Tibial nerve (tissue), 4 donors: ENCODE measurements around the gene RNF130. TPM values are rescaled to one million over a fixed set of nuclear protein-coding genes. Genes with fewer than 3 reads are reported as not detected.

Experiments
- DNase-seq, 2 donors: peaks; one replicate each; pipeline ENCODE4 v3.0.0-alpha.2; 2019; ENCODE audit warnings: low spot score in 2 of 2
- H3K27ac ChIP-seq, 4 donors: fragments of 200-600 bp; sonication (generic) in 3 of 4; one replicate each; pipeline ENCODE4 v1.5.1; 2017 to 2019; ENCODE audit warnings: mild to moderate bottlenecking in 1 of 4
- H3K27me3 ChIP-seq, 2 donors: fragments of 200-600 bp; sonication (generic) in 1 of 2; one replicate each; pipeline versions ENCODE4 v1.5.1 to v1.6.0; 2017 to 2019
- H3K36me3 ChIP-seq, 3 donors: fragments of 200-600 bp; sonication (generic); one replicate each; pipeline ENCODE4 v1.5.1; 2018 to 2019
- H3K4me1 ChIP-seq, 4 donors: fragments of 200-600 bp; sonication (generic) in 3 of 4; one replicate each; pipeline ENCODE4 v1.5.1; 2017 to 2019
- H3K4me3 ChIP-seq, 4 donors: fragments of 200-600 bp; sonication (generic) in 3 of 4; one replicate each; pipeline ENCODE4 v1.5.1; 2017 to 2019; ENCODE audit warnings: mild to moderate bottlenecking in 1 of 4, moderate library complexity in 1 of 4
- H3K9me3 ChIP-seq, 4 donors: fragments of 200-600 bp; sonication (generic) in 3 of 4; one replicate each; pipeline ENCODE4 v1.5.1; 2017 to 2019
- EP300 ChIP-seq, 2 donors: sonication (generic); formaldehyde crosslinking; IDR thresholded peaks; one replicate each; pipeline ENCODE4 v1.6.1; 2017; ENCODE audit warnings: antibody characterized with exemption in 2 of 2, mild to moderate bottlenecking in 1 of 2
- POLR2A ChIP-seq, 2 donors: fragments of 450-650 bp; IDR thresholded peaks; one replicate each; pipeline ENCODE4 v1.6.1; 2017; ENCODE audit warnings: antibody characterized with exemption in 2 of 2, mild to moderate bottlenecking in 2 of 2, moderate library complexity in 2 of 2
- WGBS, 2 donors: methylation state at CpG; one replicate each; pipeline ENCODE4 v1.1.5; 2018; 5-methylcytosine and 5-hydroxymethylcytosine counted together
- total RNA-seq, 4 donors: library from RNA; depleted of rRNA; stranded (reverse); fragments of >200 nt; gene quantifications; one replicate each; pipeline ENCODE4 v1.1.0, GENCODE V29; 2016
- TF ChIP-seq, protein P1 (sequence below), 5 experiments: fragments of 200-600 bp in 3 of 5; fragments of 450-650 bp in 2 of 5; sonication (generic) in 3 of 5; IDR thresholded peaks; one replicate each; pipeline ENCODE4 v1.5.1; 2016 to 2019; ENCODE audit warnings: antibody characterized with exemption in 5 of 5, mild to moderate bottlenecking in 3 of 5, moderate library complexity in 2 of 5

The RNF130 gene
- total RNA-seq, 4 donors from 2014 or later = 121 to 150 (median 143) TPM

DNA sequence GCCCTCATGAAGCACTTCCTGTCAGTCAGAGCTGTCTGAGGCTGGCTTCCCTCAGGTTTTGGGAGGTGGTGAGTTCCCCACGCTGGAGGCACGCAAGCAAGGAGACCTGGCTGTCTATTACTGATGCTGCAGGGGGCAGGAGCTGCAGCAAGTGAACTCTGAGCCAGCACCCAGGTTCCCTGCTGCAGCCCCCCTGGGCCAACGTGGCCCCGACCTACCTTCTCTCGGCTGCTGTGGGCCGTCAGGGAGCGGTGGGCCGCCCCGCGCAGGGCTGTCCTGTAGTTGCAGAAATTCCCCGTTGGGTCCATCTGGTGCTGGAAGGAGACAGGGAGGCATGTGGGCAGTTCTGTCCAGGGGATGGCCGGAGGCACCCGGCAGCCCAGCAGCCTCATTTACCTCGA lies 46.8 kb upstream of the RNF130 start:
- TF ChIP-seq POLR2A (IDR thresholded peaks at IDR 0.05) (no peak), EP300 (IDR thresholded peaks at IDR 0.05) (no peak)
- TF ChIP-seq, protein P1, sequence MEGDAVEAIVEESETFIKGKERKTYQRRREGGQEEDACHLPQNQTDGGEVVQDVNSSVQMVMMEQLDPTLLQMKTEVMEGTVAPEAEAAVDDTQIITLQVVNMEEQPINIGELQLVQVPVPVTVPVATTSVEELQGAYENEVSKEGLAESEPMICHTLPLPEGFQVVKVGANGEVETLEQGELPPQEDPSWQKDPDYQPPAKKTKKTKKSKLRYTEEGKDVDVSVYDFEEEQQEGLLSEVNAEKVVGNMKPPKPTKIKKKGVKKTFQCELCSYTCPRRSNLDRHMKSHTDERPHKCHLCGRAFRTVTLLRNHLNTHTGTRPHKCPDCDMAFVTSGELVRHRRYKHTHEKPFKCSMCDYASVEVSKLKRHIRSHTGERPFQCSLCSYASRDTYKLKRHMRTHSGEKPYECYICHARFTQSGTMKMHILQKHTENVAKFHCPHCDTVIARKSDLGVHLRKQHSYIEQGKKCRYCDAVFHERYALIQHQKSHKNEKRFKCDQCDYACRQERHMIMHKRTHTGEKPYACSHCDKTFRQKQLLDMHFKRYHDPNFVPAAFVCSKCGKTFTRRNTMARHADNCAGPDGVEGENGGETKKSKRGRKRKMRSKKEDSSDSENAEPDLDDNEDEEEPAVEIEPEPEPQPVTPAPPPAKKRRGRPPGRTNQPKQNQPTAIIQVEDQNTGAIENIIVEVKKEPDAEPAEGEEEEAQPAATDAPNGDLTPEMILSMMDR (IDR thresholded peaks at IDR 0.05) = no peak
- no peak for DNase-seq
- 90 to 93% methylated on average over 12 to 13 of the region's 14 CpGs for WGBS, 2 donors
- H3K36me3 ChIP-seq = peaks cover 0 to 25% (median 0%) of the 10 kb centered on the region in 3 donors
- H3K27ac ChIP-seq = no peak overlapping the region
- H3K4me1 ChIP-seq = peaks cover 0 to 11% (median 5%) of the 10 kb centered on the region in 4 donors
- H3K27me3 ChIP-seq = no peaks in the 10 kb centered on the region
- H3K9me3 ChIP-seq = no peaks in the 10 kb centered on the region
- no peak overlapping the region for H3K4me3 ChIP-seq

DNA sequence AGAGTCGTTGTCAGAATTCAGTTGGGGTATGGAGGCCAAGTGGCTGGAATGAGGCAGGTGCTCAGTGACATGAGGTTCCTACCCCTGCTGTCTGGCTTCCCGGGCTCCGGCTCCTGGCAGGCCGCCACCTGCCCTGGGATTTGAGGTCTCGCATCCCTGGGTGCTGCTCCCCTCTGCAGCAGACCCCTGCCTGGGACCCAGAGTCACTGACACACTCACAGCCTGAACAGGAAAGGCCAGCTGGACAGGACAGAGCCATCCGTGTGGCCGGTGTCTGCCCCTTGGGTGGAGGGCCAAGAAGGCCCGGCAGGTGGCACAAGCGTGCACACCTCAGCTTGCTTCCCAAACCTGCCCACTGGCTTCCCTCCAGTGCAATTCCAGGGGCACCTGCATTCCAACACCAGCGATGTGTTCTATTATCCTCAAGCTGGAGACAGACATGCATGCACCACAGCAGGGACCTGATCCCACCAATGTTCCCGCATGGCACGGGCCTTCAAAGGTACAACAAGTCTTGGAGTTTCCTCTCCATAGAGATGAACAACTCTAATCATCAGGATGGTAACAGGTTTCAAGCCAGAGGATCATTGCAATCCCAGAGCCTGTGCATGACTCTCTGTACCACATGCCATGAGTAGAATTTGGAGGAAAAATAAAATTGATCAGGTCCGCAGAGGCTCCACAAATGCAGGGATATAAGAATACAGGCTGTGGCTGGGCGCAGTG lies 45.6 kb upstream of the RNF130 start:
- H3K4me1 ChIP-seq = peaks cover 0 to 11% (median 5%) of the 10 kb centered on the region in 4 donors
- TF ChIP-seq, protein P1 (IDR thresholded peaks at IDR 0.05) = no peak
- TF ChIP-seq POLR2A (IDR thresholded peaks at IDR 0.05) (no peak), EP300 (IDR thresholded peaks at IDR 0.05) (no peak)
- 81 to 95% methylated on average over 9 to 10 of the region's 14 CpGs for WGBS, 2 donors
- peak overlapping the region in 3 of 4 donors; percentile 43 to 76 (median 68) for H3K27ac ChIP-seq
- DNase-seq = no peak
- H3K36me3 ChIP-seq = peaks cover 0 to 30% (median 0%) of the 10 kb centered on the region in 3 donors
- H3K27me3 ChIP-seq = no peaks in the 10 kb centered on the region
- no peaks in the 10 kb centered on the region for H3K9me3 ChIP-seq
- no peak overlapping the region for H3K4me3 ChIP-seq

DNA sequence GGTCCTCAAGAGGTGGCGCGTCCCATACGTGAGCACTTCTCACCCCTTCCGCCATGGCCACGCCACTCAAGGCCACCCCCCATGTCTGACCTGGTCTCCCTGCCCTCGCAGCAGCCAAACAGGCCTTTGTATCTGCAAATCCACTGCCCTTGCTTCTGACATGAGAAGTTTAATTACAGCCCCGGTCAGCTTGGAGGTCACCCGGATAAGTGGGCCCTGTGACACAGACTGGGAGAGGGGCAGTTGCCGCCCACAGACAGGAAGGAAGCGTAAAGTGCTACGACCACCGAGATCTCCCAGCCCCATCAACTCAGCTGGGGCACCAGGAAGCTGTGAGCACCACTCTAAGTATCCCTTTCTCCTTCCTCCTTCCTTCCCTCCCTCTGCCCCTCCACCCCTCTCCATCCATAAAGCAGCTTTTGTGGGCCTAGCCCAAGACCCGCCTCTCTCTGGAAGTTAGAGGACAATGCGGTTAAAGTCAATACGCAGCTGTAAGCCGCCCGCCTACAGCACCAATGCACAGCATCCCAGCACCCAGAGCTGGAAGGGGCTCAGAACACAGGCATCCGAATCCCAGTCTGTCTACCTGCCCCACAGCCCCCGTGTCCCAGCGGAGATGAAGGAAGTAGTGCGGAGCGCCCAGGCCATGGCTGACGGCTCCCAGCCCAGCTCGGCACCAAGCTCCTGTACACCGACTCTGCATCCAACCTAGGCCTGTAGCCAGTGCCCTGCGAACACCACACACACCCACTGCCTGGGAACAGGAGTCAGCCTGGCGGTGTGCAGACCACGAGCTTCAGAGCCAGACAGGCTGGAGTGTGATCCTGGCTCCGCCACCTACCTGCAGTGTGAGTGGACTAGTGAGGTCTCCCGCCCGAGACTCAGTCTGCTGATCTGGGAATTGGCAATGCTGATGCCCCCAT lies 44.8 kb upstream of the RNF130 start:
- WGBS, 2 donors = 50 to 54% methylated on average over 29 of the region's 31 CpGs
- Histone ChIP-seq H3K27me3 (no peaks in the 10 kb centered on the region), H3K36me3 (peaks cover 0 to 38% (median 0%) of the 10 kb centered on the region in 3 donors), H3K9me3 (no peaks in the 10 kb centered on the region), H3K27ac (peak overlapping the region; percentile 43 to 76 (median 60)), H3K4me3 (no peak overlapping the region), H3K4me1 (peaks cover 0 to 11% (median 5%) of the 10 kb centered on the region in 4 donors)
- DNase-seq = no peak
- TF ChIP-seq EP300 (IDR thresholded peaks at IDR 0.05) (no peak), POLR2A (IDR thresholded peaks at IDR 0.05) (no peak)
- TF ChIP-seq, protein P1 (IDR thresholded peaks at IDR 0.05) = no peak

DNA sequence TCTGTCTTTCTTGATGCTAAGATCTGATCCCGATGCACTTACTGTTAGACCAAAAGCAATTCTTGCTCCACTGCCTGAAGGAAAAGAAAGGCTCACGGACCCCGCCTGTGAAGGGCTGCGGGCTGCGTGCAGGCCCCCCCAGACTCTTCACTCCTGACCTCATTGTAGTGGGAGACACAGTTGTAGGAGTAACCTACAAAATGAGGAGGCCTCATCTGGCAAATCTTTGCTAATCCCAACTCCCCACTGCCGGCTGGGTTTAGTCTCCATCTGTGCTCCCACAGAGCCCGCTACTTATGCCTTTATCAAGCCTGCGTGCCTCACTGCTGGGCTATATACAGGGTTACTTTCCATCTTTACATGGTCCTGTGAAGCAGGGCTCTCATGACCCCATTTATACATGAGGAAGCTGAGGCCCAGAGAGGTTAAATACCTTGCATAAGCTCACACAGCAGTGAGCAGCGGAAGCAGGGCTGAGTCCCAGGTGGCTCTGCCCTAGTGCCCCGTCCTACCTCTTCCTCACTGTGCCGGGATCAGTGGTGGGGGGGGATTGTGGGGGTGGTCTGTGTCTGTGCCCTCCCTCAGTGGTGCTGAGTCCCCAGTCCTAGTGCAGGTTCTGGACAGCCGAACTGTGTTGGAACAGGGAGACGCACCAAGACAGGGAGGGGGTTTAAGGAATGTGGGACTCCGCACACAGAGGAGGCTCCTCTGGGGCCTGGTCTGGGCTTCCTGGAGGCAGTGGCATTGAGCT lies 43.9 kb upstream of the RNF130 start:
- WGBS, 2 donors = 77% methylated on average over 14 of the region's 14 CpGs
- Histone ChIP-seq H3K27ac (peak overlapping the region; percentile 43 to 76 (median 60)), H3K4me3 (no peak overlapping the region), H3K4me1 (peaks cover 0 to 11% (median 5%) of the 10 kb centered on the region in 4 donors), H3K9me3 (no peaks in the 10 kb centered on the region), H3K36me3 (peaks cover 0 to 42% (median 0%) of the 10 kb centered on the region in 3 donors), H3K27me3 (no peaks in the 10 kb centered on the region)
- no peak for DNase-seq
- TF ChIP-seq POLR2A (IDR thresholded peaks at IDR 0.05) (no peak), EP300 (IDR thresholded peaks at IDR 0.05) (no peak)
- TF ChIP-seq, protein P1 (IDR thresholded peaks at IDR 0.05) = no peak
